Measurements from ENCODE around the gene NPHS1. TPM values are rescaled to one million over a fixed set of nuclear protein-coding genes. Genes with fewer than 3 reads are reported as not detected.

The NPHS1 gene
- total and polyA plus RNA-seq, 2 of the 8 experiments (the other 6 are each of a cell fraction or from before 2014, with no cell fraction given), result 1.3 to 1.4 TPM

GRCh38 chr19:35844482-35845214 lies 7.7 kb downstream of the NPHS1 start:
- FAIRE-seq (no peak), DNase-seq (ENCODE audit: low read depth in 1 of 2, low spot score in 2 of 2) (no peak)
- Histone ChIP-seq H2BK12ac (ENCODE audit: low read depth, low read length) (no peak overlapping the region), H3K4ac (replicated peaks; ENCODE audit: insufficient read length, low read depth, low read length) (no peak overlapping the region), H4K20me1 (replicated peaks in 1 of 2; ENCODE audit: control insufficient read depth in 1 of 2, insufficient read depth in 2 of 2, low read length in 2 of 2) (peaks cover 0 to 2% of the 10 kb centered on the region in 2 experiments), H2BK15ac (ENCODE audit: low read length) (no peak overlapping the region), H3K79me1 (ENCODE audit: low read depth, low read length) (no peaks in the 10 kb centered on the region), H3K23me2 (ENCODE audit: low read depth, low read length) (peaks cover 22% of the 10 kb centered on the region), H3K79me2 (ENCODE audit: control insufficient read depth in 1 of 2, insufficient read depth in 2 of 2, low read length in 2 of 2) (no peaks in the 10 kb centered on the region), H4K91ac (replicated peaks; ENCODE audit: insufficient read length, low read length) (no peak overlapping the region), H4K8ac (ENCODE audit: extremely low read depth, insufficient read depth, low read length) (no peak overlapping the region), H3K9me3 (ENCODE audit: insufficient read depth in 2 of 2, low read depth in 1 of 2, low read length in 1 of 2) (no peaks in the 10 kb centered on the region; a peak in 1 of 4 replicates), H2AK5ac (ENCODE audit: low read depth, low read length) (no peak overlapping the region), H3K27me3 (replicated peaks in 1 of 4; ENCODE audit: control insufficient read depth in 3 of 4, extremely low read depth in 1 of 4, insufficient read depth in 3 of 4, low read length in 3 of 4) (peaks cover 20 to 42% (median 31%) of the 10 kb centered on the region in 4 experiments), H2AFZ (ENCODE audit: low read length) (no peak overlapping the region), H3K27ac (ENCODE audit: low read depth, low read length) (no peak overlapping the region), H3K23ac (ENCODE audit: insufficient read length) (no peak overlapping the region), H3K4me1 (replicated peaks in 1 of 4; ENCODE audit: control insufficient read depth in 3 of 4, insufficient read depth in 4 of 4, low read length in 3 of 4) (peaks cover 0 to 16% (median 5%) of the 10 kb centered on the region in 4 experiments; a peak in 5 of 7 replicates), H2BK20ac (ENCODE audit: low read length) (no peak overlapping the region), H3K18ac (ENCODE audit: extremely low read depth, low read length) (no peak overlapping the region), H3K56ac (replicated peaks; ENCODE audit: insufficient read length, low read depth, low read length) (no peak overlapping the region), H3K14ac (ENCODE audit: insufficient read length) (no peak overlapping the region), H2BK120ac (replicated peaks; ENCODE audit: low read depth, low read length) (no peak overlapping the region), H3K4me3 (ENCODE audit: extremely low read depth in 1 of 4, insufficient read depth in 2 of 4, low read depth in 3 of 4, low read length in 4 of 4) (peak overlapping the region in 1 of 4 experiments; percentile 59; a peak in 5 of 8 replicates), H3K4me2 (ENCODE audit: insufficient read depth in 1 of 2, low read depth in 2 of 2, low read length in 2 of 2) (peak overlapping the region; percentile 95 to 96), H4K5ac (ENCODE audit: insufficient read length, low read depth, low read length) (no peak overlapping the region), H3K9ac (replicated peaks in 1 of 4; ENCODE audit: extremely low read depth in 1 of 4, low read depth in 3 of 4, low read length in 3 of 4) (no peak overlapping the region), H3K36me3 (ENCODE audit: control insufficient read depth in 2 of 4, insufficient read depth in 4 of 4, low read length in 3 of 4) (no peaks in the 10 kb centered on the region), H2BK5ac (ENCODE audit: low read depth, low read length) (no peak overlapping the region)
- 69% methylated on average over 16 of the region's 16 CpGs; no CpG with 5 or more reads in 1 of the 2 experiments for WGBS, 2 experiments (ENCODE audit: extremely low coverage in 1 of 2, insufficient coverage in 1 of 2, insufficient read length in 1 of 2, insufficient replicate concordance in 2 of 2, low coverage in 1 of 2, low lambda C conversion rate in 2 of 2, missing lambda C conversion rate in 1 of 2)
- ChIA-PET POLR2A (ENCODE audit: partially characterized antibody) (interaction anchor here (1.1 kb wide), 1 partner anchor 114 kb away, joined by 3 read pairs; no protein-coding TSS in a partner anchor), CTCF (ENCODE audit: partially characterized antibody) (interaction anchor here (1.0 to 1.7 kb wide), 2 partner anchors 9 to 10 kb away, joined by 3 to 7 read pairs; no protein-coding TSS in a partner anchor)
- TF ChIP-seq TBP (IDR thresholded peaks at IDR 0.05; ENCODE audit: low read depth, low read length) (no peak), KDM1A (IDR thresholded peaks at IDR 0.05; ENCODE audit: borderline replicate concordance, low read length) (peak; percentile 49; the same call in 1 of the 2 replicates), NANOG (IDR thresholded peaks at IDR 0.05; ENCODE audit: insufficient read depth, low read depth, low read length, poor library complexity, severe bottlenecking) (no peak)
